Suppressor macrophage treated with lipopolysaccharide for 4 hours (primary cell): ENCODE results near the gene PCYT1B.
A peak's percentile ranks its signal among the peaks of the same experiment; 100 is the strongest.
"Not testable (repeated sequence)": the region's sequence is repeated elsewhere in the genome, so short reads cannot be mapped to it uniquely, and the experiment has no call there.

Experiments used
- DNase-seq: peaks from one replicate; pipeline ENCODE4 v3.0.0-alpha.2; 2020

PCYT1B gene

DNA sequence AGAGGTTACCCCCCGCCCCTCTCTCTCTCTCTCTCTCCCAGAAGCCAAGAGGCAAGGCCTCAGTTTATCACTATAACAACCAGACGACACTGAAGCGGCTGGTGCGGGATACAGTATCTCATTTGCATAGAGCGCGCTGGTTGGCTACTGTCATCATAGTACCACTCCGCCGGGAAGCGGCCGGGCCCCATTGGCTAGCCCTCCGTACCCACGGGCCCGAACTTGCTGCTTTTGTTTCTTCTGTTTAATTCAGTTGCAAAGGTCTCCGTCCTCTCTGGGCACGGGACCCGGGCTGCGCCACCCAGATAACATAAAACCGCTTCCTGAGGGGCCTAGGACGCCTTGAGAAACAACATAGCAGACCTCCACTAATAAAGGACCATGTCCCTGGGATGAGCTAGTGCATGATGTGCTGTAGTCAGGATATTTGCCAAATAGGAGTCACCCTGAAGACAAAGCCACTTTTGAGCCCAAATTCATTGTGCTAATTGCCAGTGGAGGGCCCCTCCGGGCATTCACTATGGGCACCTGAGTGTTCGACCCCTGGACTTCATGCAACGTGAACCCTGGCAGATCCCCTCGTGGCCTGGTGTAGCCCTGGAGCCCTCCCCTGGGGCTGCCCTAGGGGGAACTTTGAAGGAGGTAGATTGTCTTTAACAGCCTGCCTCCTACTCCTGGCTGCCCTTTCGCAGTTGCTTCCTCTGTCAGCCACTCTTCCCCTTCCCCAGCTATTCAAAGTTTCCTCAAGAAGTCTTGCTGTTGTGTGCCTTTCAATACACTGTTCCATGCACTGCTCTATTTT lies at the start of gene PCYT1B:
Gene PCYT1B, minus strand, starts transcription at position 91 of the 802 bp plus-strand sequence. CDS start 242 bp downstream, outside the sequence.
- DNase-seq = peak; percentile 33

GRCh38 chrX:24696294-24696693 lies 49.1 kb upstream of the PCYT1B start:
- DNase-seq = no peak

GRCh38 chrX:24694825-24695224 lies 47.7 kb upstream of the PCYT1B start:
- DNase-seq = no peak

DNA sequence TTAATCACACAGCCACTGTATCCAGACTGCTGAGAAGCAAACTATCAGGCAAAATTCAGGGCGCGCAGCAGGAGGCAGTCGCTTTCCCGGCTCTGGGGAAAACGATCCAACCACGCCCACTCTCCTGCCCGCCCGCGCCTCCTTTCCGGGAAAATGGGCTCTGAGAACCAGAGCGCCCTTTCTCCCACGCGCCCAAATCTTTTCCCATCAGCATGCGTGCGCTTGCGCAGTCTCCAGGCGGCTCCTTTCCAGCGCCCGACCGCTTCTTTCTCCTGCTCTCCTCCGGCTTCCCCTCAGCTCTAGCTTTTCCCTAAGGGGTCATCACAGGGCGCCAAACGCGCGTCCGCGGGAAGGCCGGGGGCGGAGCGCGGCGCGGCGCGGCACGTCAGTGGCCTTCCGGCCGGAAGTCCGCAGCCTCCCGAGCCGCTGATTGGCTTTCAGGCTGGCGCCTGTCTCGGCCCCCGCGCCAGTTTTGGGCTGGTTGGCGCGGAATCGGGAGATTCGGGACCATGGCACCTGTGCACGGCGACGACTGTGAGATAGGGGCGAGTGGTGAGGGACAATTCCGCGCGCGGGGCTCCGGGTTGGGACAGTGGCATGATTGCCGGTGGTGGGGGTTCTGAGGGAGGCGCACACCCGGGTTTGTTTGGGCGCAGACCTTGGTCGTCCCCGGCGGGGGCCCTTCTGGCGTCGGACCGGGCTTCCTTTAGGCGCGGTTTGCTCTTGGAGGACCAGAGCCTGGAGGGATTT lies 46.5 kb upstream of the PCYT1B start, which contains the start of gene POLA1:
Gene POLA1, plus strand, starts transcription at position 466 of the 750 bp plus-strand sequence. Its CDS starts 44 bp downstream, at position 510.
- DNase-seq = peak; percentile 95

GRCh38 chrX:24692305-24692704 lies 45.2 kb upstream of the PCYT1B start:
- no peak for DNase-seq

DNA sequence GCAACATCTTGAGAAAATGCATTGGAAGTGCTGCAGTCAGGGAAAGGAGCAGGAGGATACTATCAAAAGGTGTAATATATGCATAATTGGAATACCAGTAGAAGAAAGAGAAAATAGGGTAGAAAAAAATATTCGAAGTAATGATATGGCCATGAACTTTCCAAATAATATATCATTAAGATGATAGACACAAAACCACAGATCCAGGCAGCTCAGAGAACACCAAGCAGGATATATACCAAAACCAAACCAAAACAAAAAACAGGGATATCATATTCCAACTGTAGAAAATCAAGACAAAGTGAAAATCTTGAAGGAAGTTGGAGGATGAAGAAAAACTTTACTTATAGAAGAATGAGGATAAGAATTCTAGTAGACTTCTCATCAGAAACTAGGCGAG lies 36.9 kb upstream of the PCYT1B start:
- DNase-seq = no peak

- DNase-seq = no peak
Observed at GRCh38 chrX:24682739-24683432, 35.7 kb upstream of the PCYT1B start.

- DNase-seq = peak; percentile 28
Observed at GRCh38 chrX:24676403-24677024, 29.4 kb upstream of the PCYT1B start.

DNA sequence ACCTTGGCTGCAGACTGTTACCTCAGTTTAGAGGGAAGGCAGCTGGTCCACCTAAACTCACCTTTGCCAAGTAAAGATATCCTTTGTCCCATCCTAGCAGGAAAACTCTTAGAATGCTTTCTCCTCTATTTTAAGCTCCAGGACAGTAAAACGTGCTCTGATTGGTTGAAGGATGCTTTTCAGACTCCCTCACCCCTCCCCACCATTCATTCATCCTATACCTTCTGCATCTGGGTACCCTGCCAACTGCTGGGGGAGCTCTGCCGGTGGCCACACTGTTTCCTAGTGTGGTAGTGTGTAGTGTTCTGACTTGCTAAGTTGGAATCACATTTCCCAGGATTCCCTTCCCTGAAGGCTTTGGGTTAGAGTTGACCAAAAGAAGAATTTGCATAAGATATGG lies 26.3 kb upstream of the PCYT1B start:
- no peak for DNase-seq

- no peak for DNase-seq
Observed at GRCh38 chrX:24672701-24673190, 25.6 kb upstream of the PCYT1B start.

GRCh38 chrX:24668111-24668510 lies 21.0 kb upstream of the PCYT1B start:
- DNase-seq = no peak

DNA sequence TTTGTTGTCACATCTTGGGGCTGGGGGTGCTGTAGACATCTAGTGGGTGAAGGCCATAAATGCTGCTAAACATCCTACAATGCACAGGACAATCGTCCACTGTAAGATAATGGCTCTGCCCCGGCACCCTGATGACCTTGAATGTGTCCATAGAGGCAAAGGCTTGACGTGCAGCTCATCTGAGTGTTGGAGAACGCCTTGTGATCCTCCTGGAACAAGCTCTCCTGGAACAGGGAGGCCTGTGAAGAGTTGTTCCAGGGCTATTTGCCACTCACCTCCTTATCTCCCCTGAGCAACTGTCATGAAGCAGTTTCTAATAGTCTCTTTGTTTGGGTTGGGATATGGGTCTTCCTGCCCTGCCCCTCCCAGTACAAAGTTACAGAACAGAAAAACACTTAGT lies 15.2 kb upstream of the PCYT1B start:
- no peak for DNase-seq

GRCh38 chrX:24661292-24661691 lies 14.1 kb upstream of the PCYT1B start:
- no peak for DNase-seq

DNA sequence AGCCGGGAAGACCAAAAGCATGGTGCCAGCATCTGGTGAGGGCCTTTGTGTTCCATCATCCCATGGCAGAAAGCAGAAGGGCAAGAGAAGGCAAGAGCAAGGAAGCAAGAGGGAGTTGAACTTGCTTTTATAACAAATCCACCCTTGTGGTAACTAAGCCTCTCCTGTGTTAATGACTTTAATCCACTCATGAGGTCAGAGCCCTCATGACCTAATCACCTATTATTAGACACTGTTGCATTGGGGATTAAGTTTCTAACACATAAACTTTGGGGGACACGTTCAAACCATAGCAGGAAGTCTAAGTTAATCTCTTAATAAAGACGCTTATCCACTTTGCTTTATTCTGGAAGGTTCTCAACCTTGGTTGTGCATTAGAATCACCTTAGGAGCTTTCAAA lies 12.5 kb upstream of the PCYT1B start:
- DNase-seq = no peak

- DNase-seq = no peak
Observed at GRCh38 chrX:24659106-24659505, 12.0 kb upstream of the PCYT1B start.

GRCh38 chrX:24658421-24658820 lies 11.3 kb upstream of the PCYT1B start:
- DNase-seq = no peak

GRCh38 chrX:24657671-24658386 lies 10.7 kb upstream of the PCYT1B start:
- no peak for DNase-seq

DNA sequence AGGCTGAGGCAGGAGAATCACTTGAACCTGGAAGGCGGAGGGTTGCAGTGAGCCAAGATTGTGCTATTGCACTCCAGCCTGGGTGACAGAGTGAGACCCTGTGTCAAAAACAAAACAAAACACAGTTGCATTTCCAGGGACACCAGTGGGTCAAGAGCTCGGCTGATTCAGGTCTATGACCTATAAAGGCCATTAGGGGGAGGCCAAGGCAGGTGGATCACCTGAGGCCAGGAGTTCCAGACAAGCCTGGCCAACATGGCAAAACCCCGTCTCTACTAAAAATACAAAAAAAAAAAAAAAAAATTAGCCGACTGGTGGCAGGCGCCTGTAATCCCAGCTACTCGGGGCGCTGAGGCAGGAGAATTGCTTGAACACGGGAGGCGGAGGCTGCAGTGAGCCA lies 8.5 kb upstream of the PCYT1B start:
- DNase-seq = not testable (repeated sequence)

- no peak for DNase-seq
Observed at GRCh38 chrX:24651783-24652182, 4.6 kb upstream of the PCYT1B start.

DNA sequence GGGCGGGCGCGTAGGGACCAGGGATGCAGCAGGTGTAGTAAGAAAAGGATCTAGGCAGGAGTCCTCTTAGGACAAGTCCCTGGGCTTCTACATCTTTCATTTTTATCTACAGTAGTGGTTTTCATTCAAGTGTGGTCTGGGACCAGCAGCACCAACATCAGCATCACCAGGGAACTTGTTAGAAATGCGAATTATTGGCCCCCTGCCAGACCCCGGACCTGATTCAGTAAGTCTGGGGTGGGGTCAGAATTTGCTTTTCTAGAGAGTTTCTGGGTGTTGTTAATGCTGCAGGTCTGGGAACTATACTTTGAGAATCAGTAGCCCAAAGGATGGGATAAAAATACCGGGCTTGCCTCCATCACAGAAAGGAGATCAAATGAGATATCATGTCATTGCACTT lies 1.3 kb upstream of the PCYT1B start:
- DNase-seq = no peak

- DNase-seq = no peak
Observed at GRCh38 chrX:24646745-24647182, 383 bp downstream of the PCYT1B start.

DNA sequence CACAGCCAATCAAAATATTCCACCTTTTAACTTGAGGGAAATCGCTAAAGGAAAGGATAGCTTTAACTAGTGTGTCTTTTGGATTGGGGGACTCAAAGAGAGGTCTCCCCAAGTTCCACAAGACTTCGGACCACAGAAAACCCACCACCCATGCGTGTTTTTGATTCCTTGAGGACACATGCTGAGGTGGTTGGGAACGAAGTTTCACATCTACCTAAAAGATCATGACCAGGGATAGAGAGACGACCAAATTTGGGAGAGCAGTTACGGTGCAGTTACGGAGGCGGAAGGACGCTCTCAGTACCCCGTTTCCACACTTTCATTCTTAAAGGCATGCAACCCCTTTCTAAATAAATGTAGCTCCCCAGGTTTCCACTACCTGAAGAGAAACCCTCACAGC lies 1.1 kb downstream of the PCYT1B start:
- no peak for DNase-seq
